Cerebellar cortex (tissue), 1 donor: Measurements from ENCODE around the gene BMPER.
A peak's percentile ranks its signal among the peaks of the same experiment; 100 is the strongest.
"Not testable (repeated sequence)": the region's sequence is repeated elsewhere in the genome, so short reads cannot be mapped to it uniquely, and the experiment has no call there.

ENCODE experiments used
- DNase-seq: peaks from one replicate; pipeline ENCODE4 v3.0.0-alpha.2; 2015; ENCODE audit warnings: low spot score

Gene BMPER

DNA sequence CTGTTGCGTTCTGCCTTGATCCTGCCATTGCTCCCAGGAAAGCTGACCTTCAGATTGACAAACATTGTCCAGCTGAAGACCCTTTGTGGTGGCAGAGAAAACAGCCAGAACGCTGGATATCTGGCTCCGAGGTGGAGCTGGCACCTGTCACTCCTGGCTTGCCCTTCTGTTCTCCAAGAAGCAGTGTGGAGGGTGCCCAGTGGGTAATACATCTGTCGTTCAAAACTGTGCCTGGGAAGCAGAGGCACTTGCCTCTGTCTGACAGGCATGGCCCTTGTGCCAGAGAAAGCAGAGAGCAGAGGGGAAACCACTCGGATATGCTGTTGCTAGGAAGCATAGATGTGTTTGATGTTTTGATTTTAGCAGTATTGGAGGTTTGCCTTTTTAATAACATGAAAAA lies 231.4 kb downstream of the BMPER start:
- DNase-seq = no peak

DNA sequence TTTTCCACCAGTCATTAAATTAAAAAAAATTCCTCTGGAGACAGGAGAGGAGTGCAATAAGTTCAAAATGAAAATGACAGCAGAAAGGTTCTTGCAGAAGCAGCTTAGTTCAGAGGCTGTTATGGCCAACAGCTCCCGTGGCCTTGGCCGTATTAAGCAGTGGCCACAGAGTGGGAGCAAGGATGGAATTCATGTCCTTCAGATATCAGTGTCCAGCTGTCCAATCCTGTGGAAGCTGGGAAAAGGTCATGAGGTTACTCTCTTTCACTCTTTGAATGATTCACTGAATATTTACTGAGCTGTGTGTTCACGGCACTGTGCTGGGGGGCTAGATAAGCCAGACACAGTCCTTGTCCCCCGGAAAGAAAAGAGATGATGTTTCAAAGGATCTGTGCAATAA lies 231.8 kb downstream of the BMPER start:
- no peak for DNase-seq

DNA sequence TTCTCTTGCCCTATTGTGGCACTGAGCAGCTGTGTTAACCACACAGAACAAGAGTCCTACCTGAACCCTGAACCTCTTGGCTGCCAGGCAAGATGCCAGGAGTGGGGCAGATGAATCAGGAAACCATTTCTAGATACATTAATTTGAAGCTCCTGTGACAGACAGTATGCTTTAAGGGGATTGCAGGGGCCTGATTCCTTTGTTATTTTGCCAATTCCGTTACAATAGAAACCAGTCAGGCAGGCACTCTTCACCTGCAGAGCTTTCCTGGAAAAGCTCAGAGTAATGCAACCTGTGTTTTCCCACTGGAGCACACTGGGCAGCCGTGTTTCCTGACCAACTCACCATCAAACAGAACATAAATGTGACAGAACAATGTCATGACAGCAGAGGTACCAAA lies 233.1 kb downstream of the BMPER start:
- no peak for DNase-seq

DNA sequence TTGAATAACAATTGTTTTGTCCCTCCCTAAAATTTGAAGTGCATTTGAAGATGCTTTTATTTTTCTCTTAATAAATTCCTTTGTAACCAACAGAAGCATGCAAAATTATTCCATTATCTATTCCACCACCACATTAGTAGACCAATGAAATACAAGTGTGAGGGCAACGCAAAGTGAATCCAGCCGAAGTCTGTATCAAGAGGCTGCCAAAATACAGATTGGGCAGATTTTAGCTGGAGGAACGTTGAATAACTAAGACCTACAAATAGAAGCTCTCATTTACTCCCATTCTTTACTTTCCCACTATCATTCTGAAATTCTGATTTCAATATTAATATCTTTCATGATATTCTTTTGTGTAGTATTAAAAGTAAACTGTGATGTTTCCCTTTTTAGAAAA lies 233.7 kb downstream of the BMPER start:
- DNase-seq = no peak

DNA sequence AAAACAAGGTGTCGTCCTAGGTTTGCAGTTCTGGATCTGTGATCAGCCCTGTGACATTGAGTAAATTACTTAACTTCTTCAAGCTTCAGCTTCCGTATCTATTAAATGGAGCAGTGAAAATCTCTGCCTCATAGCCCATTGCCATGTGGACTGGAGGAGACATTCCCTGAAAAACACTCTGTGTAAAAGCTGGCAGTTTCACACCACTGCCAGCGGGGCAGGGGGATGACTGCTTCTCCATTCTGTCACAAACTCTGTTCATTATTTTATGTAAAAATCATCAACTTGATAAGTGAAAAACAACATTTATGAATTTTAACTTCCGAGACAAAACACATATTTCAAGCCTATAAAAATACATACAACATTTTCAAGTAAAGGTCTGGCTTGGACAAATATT lies 234.7 kb downstream of the BMPER start:
- no peak for DNase-seq

DNA sequence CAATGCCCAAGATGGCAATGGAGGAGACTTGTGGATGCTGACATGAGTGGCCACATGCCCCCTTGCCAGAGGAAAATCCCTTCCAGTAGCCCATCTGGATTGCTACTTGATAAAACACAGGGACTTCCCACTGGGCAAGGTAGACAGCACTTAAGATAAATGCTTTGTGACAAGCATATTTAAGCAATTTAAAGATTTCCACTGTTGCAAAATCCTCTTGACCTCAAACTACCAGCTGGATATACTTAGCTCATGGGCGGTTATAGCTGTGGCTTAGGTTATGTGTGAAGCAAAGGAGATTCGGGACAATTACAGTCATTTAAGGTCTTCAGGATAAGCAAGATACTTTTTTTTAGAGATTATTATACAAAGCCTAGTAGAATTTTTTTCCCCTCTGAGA lies 238.1 kb downstream of the BMPER start:
- no peak for DNase-seq

DNA sequence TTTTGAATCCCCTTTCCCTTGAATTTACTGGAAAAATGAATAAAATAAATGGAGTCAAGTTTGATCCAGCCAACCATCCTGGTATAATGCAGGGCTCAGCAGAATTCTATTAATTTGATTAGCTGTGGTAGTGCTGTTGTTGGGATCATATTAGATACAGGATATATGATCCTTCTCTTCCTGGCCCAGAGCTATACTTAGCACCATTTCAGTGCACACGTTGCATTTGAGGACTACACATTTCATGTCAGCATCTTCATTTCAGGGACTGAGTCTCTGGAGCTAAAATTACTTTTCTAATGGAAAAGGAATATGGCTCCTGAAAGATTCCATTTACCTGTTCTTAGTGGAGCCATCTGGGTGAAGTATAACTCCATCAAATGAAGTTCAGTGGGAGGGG lies 240.3 kb downstream of the BMPER start:
- no peak for DNase-seq

DNA sequence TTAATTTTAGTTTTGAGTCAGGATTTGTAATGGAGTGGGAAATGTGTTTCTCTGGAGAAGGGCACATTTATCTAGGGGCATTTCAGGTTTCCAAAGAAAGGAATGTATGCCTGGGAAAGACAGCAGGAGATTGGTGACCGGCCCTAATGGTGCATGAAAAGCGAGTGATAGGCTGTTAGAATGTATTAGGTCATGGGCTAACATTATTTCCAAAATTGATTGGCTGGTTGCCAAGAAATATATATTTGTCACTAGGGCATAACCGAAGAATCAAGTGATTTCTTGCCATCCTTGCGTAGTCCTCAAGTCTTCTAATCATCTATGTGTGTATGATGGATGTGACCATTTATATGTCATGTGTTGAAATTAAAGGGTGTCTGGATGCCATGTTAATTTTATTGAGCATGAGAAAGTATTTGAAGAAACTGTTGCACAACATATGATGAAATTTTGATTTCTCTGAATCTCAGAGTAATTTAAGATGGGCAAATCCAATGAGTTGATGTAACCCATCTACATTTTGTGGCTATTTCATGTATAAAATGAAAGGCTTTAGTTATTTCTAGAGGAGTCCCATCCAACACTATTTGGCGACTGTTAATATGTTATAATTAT lies 248.4 kb downstream of the BMPER start:
- no peak for DNase-seq

DNA sequence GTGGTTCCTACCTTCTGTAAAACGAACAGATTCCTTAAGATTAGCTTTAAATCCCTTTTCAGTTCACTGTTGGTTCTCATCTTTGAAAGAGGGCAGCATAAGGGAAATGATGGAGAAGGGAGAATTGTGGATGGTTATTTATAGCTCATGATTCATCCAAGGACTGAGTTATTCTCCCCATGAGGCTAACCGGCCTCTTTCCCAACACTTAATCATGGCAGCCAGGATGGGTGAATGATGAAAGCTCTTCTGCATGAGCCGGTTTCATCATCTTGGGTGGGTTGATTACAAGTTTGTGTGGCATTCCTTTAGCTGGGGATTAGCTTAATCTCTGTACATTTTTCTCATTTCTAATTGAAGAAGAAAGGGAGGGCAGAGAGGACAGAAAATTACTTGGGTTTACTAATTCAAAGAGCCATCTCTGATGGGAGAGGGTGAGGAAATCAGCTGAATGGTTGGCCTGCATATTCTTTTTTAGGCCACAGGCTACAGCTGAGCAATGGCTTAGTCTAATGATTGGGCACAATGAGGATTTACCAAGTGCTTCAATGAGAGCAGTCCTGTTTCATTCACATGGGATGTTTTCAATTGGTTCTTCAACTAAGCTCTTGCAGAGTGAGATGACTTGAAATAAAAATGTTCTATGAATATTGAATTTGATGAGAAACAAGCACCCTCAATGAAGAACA lies 250.0 kb downstream of the BMPER start:
- DNase-seq = no peak

DNA sequence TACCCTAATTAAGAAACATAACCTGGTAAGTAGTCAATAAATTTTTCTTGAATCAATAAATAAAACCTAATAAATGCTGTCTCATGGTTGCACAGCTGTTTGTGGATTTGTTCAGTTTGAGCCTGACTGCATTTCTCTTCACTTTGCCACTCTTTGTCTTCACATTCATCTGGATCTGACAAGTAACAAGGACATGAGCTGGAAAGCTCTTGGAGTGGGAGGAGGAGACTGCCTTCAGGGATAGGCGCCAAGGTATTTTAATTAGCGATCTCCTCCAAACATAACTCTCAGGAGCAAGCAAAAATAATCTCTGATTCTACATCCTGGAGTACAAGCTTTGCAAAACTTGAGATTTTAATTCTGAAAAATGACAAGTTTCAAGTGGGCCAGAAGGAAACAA lies 251.0 kb downstream of the BMPER start:
- DNase-seq = no peak

DNA sequence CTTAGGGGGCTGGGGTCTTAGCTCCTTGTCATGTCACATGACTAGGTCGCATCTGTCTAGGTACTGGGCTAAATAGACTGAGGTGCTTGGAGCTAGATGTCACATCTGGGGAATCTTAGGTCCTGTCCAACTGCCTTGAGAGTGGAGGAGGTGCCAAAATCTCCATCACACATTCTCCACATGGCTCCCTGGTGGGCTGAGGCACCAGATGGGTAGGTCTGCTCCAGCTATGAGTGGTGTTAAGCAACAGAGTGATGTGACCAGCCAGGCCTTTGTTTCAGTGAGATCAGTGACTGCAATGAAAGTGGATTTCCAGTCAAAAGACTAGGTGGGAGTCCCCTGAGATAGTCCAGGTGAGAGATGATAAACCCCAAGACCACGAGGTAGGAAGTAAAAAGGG lies 251.8 kb downstream of the BMPER start:
- DNase-seq = no peak

DNA sequence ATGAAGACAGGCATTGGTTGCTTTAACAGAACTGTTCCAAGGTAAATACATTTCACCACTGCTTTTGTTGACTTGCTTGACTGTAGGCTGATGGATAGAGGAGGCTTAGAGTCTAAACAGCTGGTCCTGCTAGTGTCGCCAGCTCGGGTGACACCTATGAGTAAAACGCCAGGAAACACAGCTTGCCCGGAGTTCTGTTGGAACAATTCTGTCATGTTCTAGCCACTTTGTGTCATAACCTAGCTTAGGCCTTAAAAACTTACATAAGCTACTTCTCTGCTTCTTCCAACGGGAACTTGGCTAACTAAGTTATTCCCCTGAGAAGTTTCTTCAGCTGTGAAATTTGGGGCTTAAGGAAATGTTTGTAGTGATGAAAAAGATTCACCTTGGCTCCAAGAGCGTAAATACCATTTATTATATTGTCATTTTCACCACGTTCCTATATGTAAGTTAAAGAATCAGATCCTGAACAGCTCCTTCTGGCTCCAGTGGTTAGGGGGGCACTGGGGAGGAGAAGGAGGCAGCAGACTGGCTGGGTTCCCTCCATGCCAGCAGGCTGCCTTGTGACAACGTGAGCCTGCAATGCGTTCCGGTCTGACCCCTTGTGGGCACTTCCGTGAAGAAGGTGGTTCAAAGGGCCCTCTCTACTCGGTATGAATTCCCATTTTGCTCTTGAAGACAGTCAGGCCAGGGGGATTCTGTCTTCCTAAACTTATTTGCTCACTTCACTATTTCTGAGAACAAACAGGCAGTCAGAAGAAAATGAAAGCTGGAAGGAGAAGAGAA lies 253.2 kb downstream of the BMPER start:
- no peak for DNase-seq

DNA sequence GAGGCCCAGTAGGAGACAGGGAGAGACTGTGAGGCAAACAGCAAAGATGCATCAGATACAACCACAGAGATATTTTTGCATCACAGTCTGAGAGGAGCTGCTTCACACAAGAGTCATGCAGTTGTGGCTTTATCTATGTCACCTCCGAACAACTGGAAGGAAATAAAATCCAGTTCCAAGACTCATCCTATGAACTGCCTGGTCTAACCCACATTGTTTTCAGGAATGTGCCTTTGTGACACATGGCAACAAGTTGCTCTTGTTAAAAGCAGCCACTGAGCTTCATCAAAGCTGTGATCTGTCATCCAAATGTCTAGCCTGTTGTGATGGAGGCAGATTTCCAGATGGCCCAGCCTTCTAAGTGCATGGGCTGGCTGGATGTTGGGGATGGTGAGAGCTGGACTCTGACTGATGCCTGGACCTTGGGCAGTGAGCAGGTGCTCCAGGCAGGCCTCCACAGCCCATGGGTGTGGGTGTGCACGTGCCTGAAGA lies 255.0 kb downstream of the BMPER start:
- DNase-seq = no peak

DNA sequence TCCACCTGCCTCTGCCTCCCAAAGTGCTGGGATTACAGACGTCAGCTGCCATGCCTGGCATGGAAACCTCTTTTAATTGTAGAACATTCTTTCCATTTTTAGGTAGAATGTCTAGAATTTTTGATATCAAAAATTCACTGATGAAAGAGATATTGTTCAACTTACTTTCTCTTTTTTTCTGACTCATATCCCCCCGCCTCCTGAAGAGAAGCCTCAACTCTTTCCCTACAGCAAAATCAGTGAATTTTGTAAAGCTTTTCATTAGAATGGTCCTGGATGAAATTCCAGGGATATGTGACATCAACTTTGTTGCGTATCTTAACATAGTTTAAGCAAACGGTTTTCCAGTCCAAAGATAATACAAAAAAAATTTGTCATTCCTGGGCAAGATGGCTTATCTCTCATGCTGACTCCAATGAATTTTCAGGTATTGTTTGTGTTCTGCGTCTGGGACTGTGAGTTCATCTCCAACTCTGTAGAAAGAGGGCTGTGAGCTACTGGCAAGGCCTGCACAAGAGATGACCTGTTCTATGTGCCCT lies 256.8 kb downstream of the BMPER start:
- DNase-seq = no peak

DNA sequence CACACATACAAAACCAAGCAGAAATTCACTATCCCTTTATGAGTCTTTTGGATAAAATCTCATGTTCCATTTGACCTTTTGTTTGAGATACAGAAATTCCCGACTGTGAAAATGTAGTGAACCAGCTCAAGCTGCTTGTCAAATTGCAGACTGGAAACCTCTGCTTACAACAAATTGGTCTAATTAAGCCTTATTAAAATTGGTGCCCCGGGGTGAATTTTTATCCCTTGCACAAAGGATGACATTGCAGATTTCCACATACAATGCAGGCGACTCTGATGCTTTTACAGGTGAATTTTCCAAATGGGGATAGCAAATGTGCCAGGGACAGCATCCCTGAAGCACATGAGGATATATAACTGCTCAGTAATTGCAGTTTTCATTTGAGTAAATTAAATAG lies 257.3 kb downstream of the BMPER start:
- no peak for DNase-seq

DNA sequence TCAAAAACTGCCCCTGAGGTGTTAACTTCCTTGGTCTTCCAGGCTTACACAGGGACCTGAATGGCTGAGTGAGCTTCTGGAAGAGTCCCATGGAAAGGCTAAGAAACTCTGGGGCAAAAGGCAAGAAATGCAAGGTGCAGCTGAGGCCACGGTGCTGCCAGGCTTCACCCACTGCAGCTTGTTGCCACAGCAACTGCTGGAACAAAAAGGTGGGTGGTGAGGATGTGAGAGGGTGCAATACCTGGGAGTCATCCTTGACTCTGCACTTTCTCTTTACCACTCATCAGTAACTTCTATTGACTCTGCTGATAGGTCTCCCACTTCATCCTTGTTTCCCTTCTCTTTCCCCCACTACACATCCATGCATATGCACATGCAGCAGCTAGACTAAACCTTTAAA lies 258.6 kb downstream of the BMPER start:
- DNase-seq = no peak

DNA sequence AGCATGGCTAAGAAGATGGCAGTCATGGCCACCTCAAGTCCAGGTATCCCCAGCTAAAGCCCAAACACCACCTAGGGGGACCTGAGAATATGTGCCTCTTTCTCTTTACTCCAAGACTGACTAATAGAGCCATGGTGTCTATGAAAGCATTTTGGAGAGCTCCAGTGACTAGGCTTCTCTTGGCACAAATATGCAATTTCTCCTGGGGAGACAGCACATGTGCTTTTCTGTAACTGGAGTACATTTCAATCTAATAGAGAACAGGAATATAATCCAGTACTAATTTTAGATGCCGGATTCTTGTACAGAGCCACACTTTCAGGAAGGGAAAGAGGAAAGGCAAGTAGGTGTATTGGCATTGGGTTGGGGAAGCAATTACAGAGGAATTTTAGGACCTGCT lies 260.1 kb downstream of the BMPER start:
- peak; percentile 96 for DNase-seq

DNA sequence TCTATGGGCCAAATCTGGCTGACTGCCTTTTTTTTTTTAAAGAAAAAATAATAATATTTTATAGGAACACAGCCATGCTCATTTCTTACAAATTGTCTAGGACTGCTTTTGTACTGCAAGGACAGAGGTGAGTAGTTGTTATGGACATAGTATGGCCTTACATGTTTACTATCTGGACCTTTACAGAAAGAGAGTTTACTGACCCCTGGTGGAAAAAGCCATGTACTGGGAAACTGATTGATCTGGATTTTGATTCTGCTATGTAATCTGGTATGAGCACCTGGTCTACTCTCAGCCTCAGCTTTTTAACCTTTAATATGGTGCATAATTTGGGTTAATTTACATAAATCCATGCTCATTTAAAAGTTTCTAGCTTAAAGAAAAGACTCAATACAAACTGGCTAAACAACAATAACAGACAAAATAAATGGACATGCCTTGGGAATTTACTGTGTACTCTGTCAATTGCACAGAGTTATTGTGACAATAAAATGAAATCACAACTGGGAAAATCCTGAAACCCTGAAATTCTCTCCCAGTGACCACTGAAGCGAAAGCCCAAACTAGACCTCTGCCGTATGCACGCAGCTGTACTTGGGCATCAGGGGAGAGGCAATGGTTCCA lies 260.7 kb downstream of the BMPER start:
- DNase-seq = no peak

DNA sequence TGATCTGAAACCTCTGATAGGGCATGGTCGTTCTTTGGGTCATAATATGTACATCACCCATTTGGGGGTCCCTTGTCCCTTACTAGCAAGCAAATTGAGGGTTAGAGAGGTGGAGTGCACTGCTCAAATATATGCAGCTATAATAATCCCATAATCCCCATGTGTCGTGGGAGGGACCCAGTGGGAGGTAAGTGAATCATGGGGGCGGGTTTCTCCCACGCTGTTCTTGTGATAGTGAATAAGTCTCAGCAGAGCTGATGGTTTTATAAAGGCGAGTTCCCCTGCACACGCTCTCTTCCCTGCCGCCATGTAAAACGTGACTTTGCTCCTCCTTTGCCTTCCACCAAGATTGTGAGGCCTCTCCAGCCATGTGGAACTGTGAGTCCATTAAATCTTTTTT lies 262.7 kb downstream of the BMPER start:
- DNase-seq = no peak

DNA sequence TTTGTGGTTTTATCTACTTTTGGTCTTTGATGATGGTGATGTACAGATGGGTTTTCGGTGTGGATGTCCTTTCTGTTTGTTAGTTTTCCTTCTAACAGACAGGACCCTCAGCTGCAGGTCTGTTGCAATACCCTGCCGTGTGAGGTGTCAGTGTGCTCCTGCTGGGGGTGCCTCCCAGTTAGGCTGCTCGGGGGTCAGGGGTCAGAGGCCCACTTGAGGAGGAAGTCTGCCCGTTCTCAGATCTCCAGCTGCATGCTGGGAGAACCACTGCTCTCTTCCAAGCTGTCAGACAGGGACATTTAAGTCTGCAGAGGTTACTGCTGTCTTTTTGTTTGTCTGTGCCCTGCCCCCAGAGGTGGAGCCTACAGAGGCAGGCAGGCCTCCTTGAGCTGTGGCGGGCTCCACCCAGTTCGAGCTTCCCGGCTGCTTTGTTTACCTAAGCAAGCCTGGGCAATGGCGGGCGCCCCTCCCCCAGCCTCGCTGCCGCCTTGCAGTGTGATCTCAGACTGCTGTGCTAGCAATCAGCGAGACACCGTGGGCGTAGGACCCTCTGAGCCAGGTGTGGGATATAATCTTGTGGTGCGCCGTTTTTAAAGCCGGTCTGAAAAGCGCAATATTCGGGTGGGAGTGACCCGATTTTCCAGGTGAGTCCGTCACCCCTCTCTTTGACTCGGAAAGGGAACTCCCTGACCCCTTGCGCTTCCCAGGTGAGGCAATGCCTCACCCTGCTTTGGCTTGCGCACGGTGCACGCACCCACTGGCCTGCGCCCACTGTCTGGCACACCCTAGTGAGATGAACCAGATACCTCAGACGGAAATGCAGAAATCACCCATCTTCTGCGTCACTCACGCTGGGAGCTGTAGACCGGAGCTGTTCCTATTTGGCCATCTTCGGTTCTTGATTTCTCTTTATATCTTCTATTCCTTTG lies 269.6 kb downstream of the BMPER start:
- DNase-seq = not testable (repeated sequence)

DNA sequence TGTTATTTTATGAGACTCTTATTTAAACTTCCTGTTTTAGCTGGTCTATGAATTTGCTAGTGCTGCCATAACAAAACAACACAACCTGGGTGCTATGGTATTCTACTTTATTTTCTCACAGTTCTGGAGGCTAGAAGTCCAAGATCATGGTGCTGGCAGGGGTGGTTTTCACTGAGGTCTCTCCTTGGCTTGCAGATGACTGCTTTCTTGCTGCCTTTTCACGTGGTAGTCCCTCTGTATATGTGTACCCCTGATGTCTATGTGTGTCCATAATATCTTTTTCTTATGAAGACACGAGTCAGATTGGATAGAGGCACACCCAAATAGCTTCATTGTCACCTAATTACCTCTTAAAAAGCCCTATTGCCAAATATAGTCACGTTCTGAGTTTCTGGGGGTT lies 270.5 kb downstream of the BMPER start:
- no peak for DNase-seq
